ENCODE results near the gene APOD.

DNA sequence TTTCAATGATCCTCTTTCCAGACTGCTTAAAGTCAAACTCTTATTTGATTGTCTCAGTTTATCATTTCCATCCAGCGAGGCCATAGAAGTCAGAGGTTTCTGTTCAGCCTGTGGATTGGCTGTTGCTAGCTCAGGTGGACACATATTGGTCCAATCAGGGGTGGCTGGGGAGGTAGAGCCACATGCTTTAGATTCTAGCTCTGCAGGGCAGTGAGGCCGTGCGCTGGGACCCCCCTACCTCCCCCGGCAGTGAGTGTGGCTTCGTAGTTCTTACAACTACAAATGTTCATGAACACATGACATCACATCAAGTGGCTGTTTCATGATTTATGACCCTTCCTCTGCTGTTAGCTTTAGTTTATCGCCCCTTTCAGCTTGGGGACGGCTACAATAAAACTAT, 18.0 kb downstream of the APOD start:
- TF ChIP-seq, protein P1, sequence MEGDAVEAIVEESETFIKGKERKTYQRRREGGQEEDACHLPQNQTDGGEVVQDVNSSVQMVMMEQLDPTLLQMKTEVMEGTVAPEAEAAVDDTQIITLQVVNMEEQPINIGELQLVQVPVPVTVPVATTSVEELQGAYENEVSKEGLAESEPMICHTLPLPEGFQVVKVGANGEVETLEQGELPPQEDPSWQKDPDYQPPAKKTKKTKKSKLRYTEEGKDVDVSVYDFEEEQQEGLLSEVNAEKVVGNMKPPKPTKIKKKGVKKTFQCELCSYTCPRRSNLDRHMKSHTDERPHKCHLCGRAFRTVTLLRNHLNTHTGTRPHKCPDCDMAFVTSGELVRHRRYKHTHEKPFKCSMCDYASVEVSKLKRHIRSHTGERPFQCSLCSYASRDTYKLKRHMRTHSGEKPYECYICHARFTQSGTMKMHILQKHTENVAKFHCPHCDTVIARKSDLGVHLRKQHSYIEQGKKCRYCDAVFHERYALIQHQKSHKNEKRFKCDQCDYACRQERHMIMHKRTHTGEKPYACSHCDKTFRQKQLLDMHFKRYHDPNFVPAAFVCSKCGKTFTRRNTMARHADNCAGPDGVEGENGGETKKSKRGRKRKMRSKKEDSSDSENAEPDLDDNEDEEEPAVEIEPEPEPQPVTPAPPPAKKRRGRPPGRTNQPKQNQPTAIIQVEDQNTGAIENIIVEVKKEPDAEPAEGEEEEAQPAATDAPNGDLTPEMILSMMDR (IDR thresholded peaks at IDR 0.05): no peak
- no peak for TF ChIP-seq POLR2A (IDR thresholded peaks at IDR 0.05)
